Transverse colon (tissue), 4 donors: Measurements from ENCODE around the gene VPS18. TPM values are rescaled to one million over a fixed set of nuclear protein-coding genes. Genes with fewer than 3 reads are reported as not detected.

Experiments
- DNase-seq: peaks from one replicate; pipeline ENCODE4 v3.0.0-alpha.2; 2019
- H3K27ac ChIP-seq, 4 donors: fragments of 200-600 bp; sonication (generic); 2 replicates each; pipeline ENCODE4 v1.5.1; 2016 to 2018; ENCODE audit warnings: inconsistent platforms in 4 of 4
- H3K27me3 ChIP-seq: fragments of 200-600 bp; sonication (generic); 2 replicates; pipeline ENCODE4 v1.5.1; 2017; ENCODE audit warnings: inconsistent platforms
- H3K36me3 ChIP-seq, 4 donors: fragments of 200-600 bp; sonication (generic); 2 replicates each; pipeline ENCODE4 v1.5.1; 2017 to 2019; ENCODE audit warnings: inconsistent platforms in 4 of 4
- H3K4me1 ChIP-seq, 4 donors: fragments of 200-600 bp; sonication (generic); 2 replicates each; pipeline ENCODE4 v1.5.1; 2017 to 2020; ENCODE audit warnings: inconsistent platforms in 4 of 4
- H3K4me3 ChIP-seq, 4 donors: fragments of 200-600 bp; sonication (generic); 1 replicate in 1 of 4; 2 replicates in 3 of 4; pipeline versions ENCODE4 v1.5.1 to v1.6.1; 2017 to 2019; ENCODE audit warnings: inconsistent platforms in 4 of 4
- H3K9me3 ChIP-seq, 2 donors: fragments of 200-600 bp; sonication (generic); 2 replicates each; pipeline ENCODE4 v1.5.1; 2017 to 2019; ENCODE audit warnings: inconsistent platforms in 2 of 2
- EP300 ChIP-seq: sonication (generic); formaldehyde crosslinking; IDR thresholded peaks from one replicate; pipeline ENCODE4 v1.6.1; 2017; ENCODE audit warnings: antibody characterized with exemption, low read depth
- POLR2A ChIP-seq: fragments of 450-650 bp; IDR thresholded peaks from one replicate; pipeline ENCODE4 v1.6.1; 2016; ENCODE audit warnings: antibody characterized with exemption, mild to moderate bottlenecking, moderate library complexity
- POLR2AphosphoS5 ChIP-seq, 3 donors: sonication (generic); formaldehyde crosslinking; IDR thresholded peaks; one replicate each; pipeline ENCODE4 v1.6.1; 2016; ENCODE audit warnings: antibody characterized with exemption in 3 of 3
- WGBS, 2 donors: methylation state at CpG; one replicate each; pipeline ENCODE4 v1.1.5; 2018; ENCODE audit warnings: low coverage in 1 of 2; 5-methylcytosine and 5-hydroxymethylcytosine counted together
- in situ Hi-C, 4 donors: fragments of 200-750 bp; cut with MboI; loops; one replicate each; pipeline versions ENCODE4 v1.15.0 to v1.15.1; 2017; ENCODE audit warnings: low sequenced_read_pairs in 3 of 4, low pct_ligation_motif_present in 1 of 4, low pct_unique_long_range_greater_than_20kb in 1 of 4
- intact Hi-C: fragments of 100-400 bp; cut with DNase I; formaldehyde crosslinking; loops from one replicate; pipeline ENCODE4 v1.15.1; 2023; ENCODE audit warnings: low total_unique reads
- total RNA-seq, 4 donors: library from RNA; depleted of rRNA; stranded (reverse); fragments of >200 nt; gene quantifications; one replicate each; pipeline ENCODE4 v1.1.0, GENCODE V29; 2016
- TF ChIP-seq, protein P1 (sequence below), 5 experiments: fragments of 200-600 bp in 3 of 5; fragments of 450-650 bp in 2 of 5; sonication (generic) in 3 of 5; IDR thresholded peaks; 1 replicate in 2 of 5; 2 replicates in 3 of 5; pipeline ENCODE4 v1.5.1; 2016 to 2017; ENCODE audit warnings: antibody characterized with exemption in 5 of 5, inconsistent platforms in 3 of 5, mild to moderate bottlenecking in 2 of 5, moderate library complexity in 1 of 5

The VPS18 gene
- total RNA-seq, 4 donors from 2014 or later: 18.3 to 58.7 (median 21.0) TPM

DNA sequence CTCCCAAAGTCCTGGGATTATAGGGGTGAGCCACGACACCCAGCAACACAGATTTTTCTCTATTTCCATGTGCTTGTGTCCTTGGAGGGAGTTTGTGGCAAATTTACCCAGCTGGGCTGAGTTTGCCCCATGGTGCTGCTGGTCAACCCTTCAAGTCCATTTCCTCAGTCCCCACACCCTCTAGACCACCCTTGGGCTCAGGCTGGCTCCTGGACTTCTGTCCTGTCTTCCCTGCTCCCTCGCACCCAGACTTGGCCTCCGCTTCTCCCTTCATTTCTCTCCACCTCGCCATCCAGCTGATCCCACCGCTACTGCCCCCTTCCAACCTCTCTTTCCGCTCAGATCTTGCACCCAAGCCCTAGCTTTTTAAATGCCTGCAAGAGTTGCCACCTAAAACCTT, 12.9 kb upstream of the VPS18 start:
- no peak for DNase-seq
- in situ Hi-C loops: loop anchor here in 3 of 4 donors (25.0 kb wide), 1 partner anchor 194 kb away; the partner anchor contains the start of gene RAD51 (in 3 of the 3)

DNA sequence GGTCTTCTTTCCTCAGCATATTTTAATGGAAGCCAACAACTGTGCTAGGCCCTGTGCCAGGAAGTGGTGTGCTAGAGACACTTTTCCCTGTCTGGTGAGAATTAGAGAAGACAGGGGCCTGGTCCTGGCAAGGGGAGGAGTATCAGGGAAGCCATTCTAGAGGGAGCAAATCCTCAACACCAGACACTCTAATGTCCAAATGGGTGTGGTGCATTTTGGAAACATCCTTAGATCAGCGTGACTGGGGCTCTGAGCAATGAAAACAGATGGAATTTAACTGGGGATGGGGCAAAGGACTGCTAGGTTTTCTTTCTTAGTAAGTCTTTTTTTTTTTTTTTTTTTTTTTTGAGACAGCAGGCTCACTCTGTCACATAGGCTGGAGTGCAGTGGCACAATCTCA, 7.7 kb upstream of the VPS18 start:
- H3K36me3 ChIP-seq: no peaks in the 10 kb centered on the region
- TF ChIP-seq, protein P1, sequence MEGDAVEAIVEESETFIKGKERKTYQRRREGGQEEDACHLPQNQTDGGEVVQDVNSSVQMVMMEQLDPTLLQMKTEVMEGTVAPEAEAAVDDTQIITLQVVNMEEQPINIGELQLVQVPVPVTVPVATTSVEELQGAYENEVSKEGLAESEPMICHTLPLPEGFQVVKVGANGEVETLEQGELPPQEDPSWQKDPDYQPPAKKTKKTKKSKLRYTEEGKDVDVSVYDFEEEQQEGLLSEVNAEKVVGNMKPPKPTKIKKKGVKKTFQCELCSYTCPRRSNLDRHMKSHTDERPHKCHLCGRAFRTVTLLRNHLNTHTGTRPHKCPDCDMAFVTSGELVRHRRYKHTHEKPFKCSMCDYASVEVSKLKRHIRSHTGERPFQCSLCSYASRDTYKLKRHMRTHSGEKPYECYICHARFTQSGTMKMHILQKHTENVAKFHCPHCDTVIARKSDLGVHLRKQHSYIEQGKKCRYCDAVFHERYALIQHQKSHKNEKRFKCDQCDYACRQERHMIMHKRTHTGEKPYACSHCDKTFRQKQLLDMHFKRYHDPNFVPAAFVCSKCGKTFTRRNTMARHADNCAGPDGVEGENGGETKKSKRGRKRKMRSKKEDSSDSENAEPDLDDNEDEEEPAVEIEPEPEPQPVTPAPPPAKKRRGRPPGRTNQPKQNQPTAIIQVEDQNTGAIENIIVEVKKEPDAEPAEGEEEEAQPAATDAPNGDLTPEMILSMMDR (IDR thresholded peaks at IDR 0.05): no peak
- TF ChIP-seq POLR2AphosphoS5 (IDR thresholded peaks at IDR 0.05): no peak
- TF ChIP-seq EP300: no peak
- no peak for TF ChIP-seq POLR2A
- WGBS, 2 donors: 79 to 100% methylated on average over 1 of the region's 1 CpG
- no peaks in the 10 kb centered on the region for H3K27me3 ChIP-seq
- no peak for DNase-seq
- H3K4me1 ChIP-seq: peaks cover 0 to 2% (median 0%) of the 10 kb centered on the region in 4 donors
- no peak overlapping the region for H3K4me3 ChIP-seq
- intact Hi-C loops (no loop called here), in situ Hi-C loops (loop anchor here in 3 of 4 donors (25.0 kb wide), 1 partner anchor 199 kb away; the partner anchor contains the start of gene RAD51 (in 3 of the 3))
- H3K9me3 ChIP-seq: no peaks in the 10 kb centered on the region
- H3K27ac ChIP-seq: no peak overlapping the region

More for the DNA sequence above, 12.9 kb upstream of the VPS18 start:
- Histone ChIP-seq H3K27ac (no peak overlapping the region), H3K4me1 (peaks cover 0 to 13% (median 7%) of the 10 kb centered on the region in 4 donors), H3K9me3 (no peaks in the 10 kb centered on the region), H3K27me3 (no peaks in the 10 kb centered on the region), H3K4me3 (no peak overlapping the region), H3K36me3 (no peaks in the 10 kb centered on the region)
- WGBS, 2 donors: 89 to 93% methylated on average over 3 to 6 of the region's 6 CpGs
- intact Hi-C loops: no loop called here
- TF ChIP-seq, protein P1 (IDR thresholded peaks at IDR 0.05): no peak
- TF ChIP-seq EP300 (no peak), POLR2AphosphoS5 (IDR thresholded peaks at IDR 0.05) (no peak), POLR2A (no peak)

GRCh38 chr15:40889112-40889511, 5.1 kb upstream of the VPS18 start:
- in situ Hi-C loops (loop anchor here in 3 of 4 donors (25.0 kb wide), 1 partner anchor 202 kb away; the partner anchor contains the start of gene RAD51 (in 3 of the 3)), intact Hi-C loops (no loop called here)
- Histone ChIP-seq H3K4me3 (no peak overlapping the region), H3K4me1 (peaks cover 4 to 22% (median 11%) of the 10 kb centered on the region in 4 donors), H3K9me3 (no peaks in the 10 kb centered on the region), H3K36me3 (no peaks in the 10 kb centered on the region), H3K27ac (no peak overlapping the region), H3K27me3 (no peaks in the 10 kb centered on the region)
- TF ChIP-seq POLR2A (no peak), POLR2AphosphoS5 (IDR thresholded peaks at IDR 0.05) (no peak), EP300 (no peak)
- TF ChIP-seq, protein P1 (IDR thresholded peaks at IDR 0.05): no peak
- no peak for DNase-seq

GRCh38 chr15:40891138-40891537, 3.1 kb upstream of the VPS18 start:
- Histone ChIP-seq H3K4me1 (peaks cover 6 to 35% (median 21%) of the 10 kb centered on the region in 4 donors), H3K36me3 (no peaks in the 10 kb centered on the region), H3K27me3 (no peaks in the 10 kb centered on the region), H3K4me3 (no peak overlapping the region), H3K9me3 (no peaks in the 10 kb centered on the region), H3K27ac (peak overlapping the region in 3 of 4 donors; percentile 14 to 53 (median 48))
- intact Hi-C loops: no loop called here
- TF ChIP-seq, protein P1 (IDR thresholded peaks at IDR 0.05): no peak
- TF ChIP-seq POLR2A: no peak
- no peak for TF ChIP-seq EP300
- TF ChIP-seq POLR2AphosphoS5 (IDR thresholded peaks at IDR 0.05): no peak
- in situ Hi-C loops: loop anchor here (5.0 to 25.0 kb wide), 2 partner anchors 34 to 204 kb away; partner anchors contain the start of gene RAD51 (in 3 of the 4)
- no peak for DNase-seq
- WGBS, 2 donors: 82 to 88% methylated on average over 5 of the region's 5 CpGs
